Suprapubic skin (tissue), 3 donors: Measurements from ENCODE around the gene MYO7A.

Experiments used
- POLR2AphosphoS5 ChIP-seq, 3 donors: sonication (generic); formaldehyde crosslinking; IDR thresholded peaks; one replicate each; pipeline ENCODE4 v1.6.1; 2017; ENCODE audit warnings: antibody characterized with exemption in 3 of 3
- TF ChIP-seq, protein P1 (sequence below), 2 donors: fragments of 200-600 bp in 1 of 2; fragments of 450-650 bp in 1 of 2; sonication (generic) in 1 of 2; IDR thresholded peaks; one replicate each; pipeline ENCODE4 v1.5.1; 2016 to 2019; ENCODE audit warnings: antibody characterized with exemption in 2 of 2, mild to moderate bottlenecking in 1 of 2, moderate library complexity in 1 of 2

DNA sequence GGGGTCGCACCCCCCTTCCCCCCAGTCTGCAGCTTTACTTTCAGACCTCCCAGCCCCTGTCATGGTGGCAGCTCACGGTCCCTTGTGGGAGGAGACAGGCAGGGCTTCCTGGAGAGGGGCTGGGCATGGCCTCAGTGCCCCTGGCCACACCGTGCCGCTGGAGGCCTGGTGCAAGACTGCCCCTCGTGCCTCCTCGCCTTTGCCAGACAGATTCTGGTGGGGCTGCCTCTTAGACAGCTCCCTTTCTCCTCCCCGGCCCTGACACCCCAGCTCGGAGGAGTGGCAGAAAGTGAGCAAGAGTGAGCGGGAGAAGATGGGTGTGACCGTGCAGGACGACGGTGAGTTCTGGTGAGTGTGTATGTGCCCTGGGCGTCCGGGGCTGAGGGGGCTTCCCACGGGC is 12.1 kb upstream of the MYO7A start:
- TF ChIP-seq, protein P1, sequence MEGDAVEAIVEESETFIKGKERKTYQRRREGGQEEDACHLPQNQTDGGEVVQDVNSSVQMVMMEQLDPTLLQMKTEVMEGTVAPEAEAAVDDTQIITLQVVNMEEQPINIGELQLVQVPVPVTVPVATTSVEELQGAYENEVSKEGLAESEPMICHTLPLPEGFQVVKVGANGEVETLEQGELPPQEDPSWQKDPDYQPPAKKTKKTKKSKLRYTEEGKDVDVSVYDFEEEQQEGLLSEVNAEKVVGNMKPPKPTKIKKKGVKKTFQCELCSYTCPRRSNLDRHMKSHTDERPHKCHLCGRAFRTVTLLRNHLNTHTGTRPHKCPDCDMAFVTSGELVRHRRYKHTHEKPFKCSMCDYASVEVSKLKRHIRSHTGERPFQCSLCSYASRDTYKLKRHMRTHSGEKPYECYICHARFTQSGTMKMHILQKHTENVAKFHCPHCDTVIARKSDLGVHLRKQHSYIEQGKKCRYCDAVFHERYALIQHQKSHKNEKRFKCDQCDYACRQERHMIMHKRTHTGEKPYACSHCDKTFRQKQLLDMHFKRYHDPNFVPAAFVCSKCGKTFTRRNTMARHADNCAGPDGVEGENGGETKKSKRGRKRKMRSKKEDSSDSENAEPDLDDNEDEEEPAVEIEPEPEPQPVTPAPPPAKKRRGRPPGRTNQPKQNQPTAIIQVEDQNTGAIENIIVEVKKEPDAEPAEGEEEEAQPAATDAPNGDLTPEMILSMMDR (IDR thresholded peaks at IDR 0.05), result no peak
- no peak for TF ChIP-seq POLR2AphosphoS5 (IDR thresholded peaks at IDR 0.05)
